ENCODE measurements around the gene DNER. TPM values are rescaled to one million over a fixed set of nuclear protein-coding genes. Genes with fewer than 3 reads are reported as not detected.

The DNER gene
- total and polyA plus RNA-seq, 2 donors (not counting 1 experiment from before 2014, with no cell fraction given): not detected

- H3K4me2 ChIP-seq (replicated peaks; ENCODE audit: low read depth, low read length, poor library complexity, severe bottlenecking): no peak overlapping the region
- H2AFZ ChIP-seq (ENCODE audit: insufficient read depth, low read depth, low read length, poor library complexity, severe bottlenecking): no peak overlapping the region
- Mint-ChIP-seq H3K4me3 (no peak overlapping the region), H3K4me1 (no peaks in the 10 kb centered on the region), H3K9me3 (ENCODE audit: insufficient read depth) (no peaks in the 10 kb centered on the region), H3K27me3 (no peaks in the 10 kb centered on the region), H3K27ac (no peak overlapping the region)
- no peaks in the 10 kb centered on the region for H4K20me1 ChIP-seq (ENCODE audit: control insufficient read depth, insufficient read depth, low read length, poor library complexity, severe bottlenecking)
- H3K9ac ChIP-seq (ENCODE audit: low read length): no peak overlapping the region
- ATAC-seq (ENCODE audit: low read depth) (no peak), DNase-seq (no peak)
- no peaks in the 10 kb centered on the region for H3K4me1 ChIP-seq (ENCODE audit: control insufficient read depth in 2 of 2, insufficient read depth in 2 of 2, low read length in 2 of 2)
- no peak overlapping the region for H3K4me3 ChIP-seq (ENCODE audit: control extremely low read depth in 1 of 5, extremely low read depth in 1 of 5, insufficient read depth in 1 of 5, low read depth in 2 of 5, low read length in 4 of 5)
- ChIA-PET CTCF (no interaction called here), POLR2A (no interaction called here)
- 93% methylated on average over 9 of the region's 13 CpGs for WGBS (ENCODE audit: insufficient coverage)
- no peaks in the 10 kb centered on the region for H3K79me2 ChIP-seq (ENCODE audit: control insufficient read depth, insufficient read depth, low read length)
- no peaks in the 10 kb centered on the region for H3K27me3 ChIP-seq (replicated peaks in 1 of 4; ENCODE audit: control extremely low read depth in 1 of 4, control insufficient read depth in 3 of 4, insufficient read depth in 4 of 4, low read length in 3 of 4)
- intact Hi-C loops (cut with micrococcal nuclease): no loop called here
- no peaks in the 10 kb centered on the region for H3K36me3 ChIP-seq (replicated peaks in 1 of 2; ENCODE audit: control extremely low read depth in 1 of 2, control insufficient read depth in 1 of 2, extremely low read depth in 1 of 2, insufficient read depth in 2 of 2, low read length in 1 of 2)
- TF ChIP-seq CTCF (IDR thresholded peaks at IDR 0.05): no peak
- TF ChIP-seq EZH2 (IDR thresholded peaks at IDR 0.05; ENCODE audit: borderline replicate concordance, insufficient read depth, low read depth, low read length, poor library complexity, severe bottlenecking): no peak
- no peak overlapping the region for H3K27ac ChIP-seq (ENCODE audit: low read length in 2 of 2)
- H3K9me3 ChIP-seq (ENCODE audit: control extremely low read depth in 1 of 3, control insufficient read depth in 2 of 3, insufficient read depth in 1 of 3, low read length in 2 of 3): no peaks in the 10 kb centered on the region
These were observed 171.0 kb downstream of the DNER start for GRCh38 chr2:229543176-229543873.

GRCh38 chr2:229539628-229540027, 174.7 kb downstream of the DNER start:
- WGBS (ENCODE audit: insufficient coverage): 96% methylated on average over 6 of the region's 8 CpGs
- Mint-ChIP-seq H3K27me3 (no peaks in the 10 kb centered on the region), H3K27ac (no peak overlapping the region), H3K4me1 (no peaks in the 10 kb centered on the region), H3K4me3 (no peak overlapping the region), H3K9me3 (ENCODE audit: insufficient read depth) (no peaks in the 10 kb centered on the region)
- POLR2A ChIA-PET: no interaction called here
- Histone ChIP-seq H3K9me3 (ENCODE audit: control extremely low read depth in 1 of 3, control insufficient read depth in 2 of 3, insufficient read depth in 1 of 3, low read length in 2 of 3) (no peaks in the 10 kb centered on the region), H3K4me3 (ENCODE audit: control extremely low read depth in 1 of 5, extremely low read depth in 1 of 5, insufficient read depth in 1 of 5, low read depth in 2 of 5, low read length in 4 of 5) (no peak overlapping the region), H2AFZ (ENCODE audit: insufficient read depth, low read depth, low read length, poor library complexity, severe bottlenecking) (no peak overlapping the region), H3K27ac (ENCODE audit: low read length in 2 of 2) (no peak overlapping the region), H3K9ac (ENCODE audit: low read length) (no peak overlapping the region), H3K27me3 (replicated peaks in 1 of 4; ENCODE audit: control extremely low read depth in 1 of 4, control insufficient read depth in 3 of 4, insufficient read depth in 4 of 4, low read length in 3 of 4) (no peaks in the 10 kb centered on the region), H3K4me2 (replicated peaks; ENCODE audit: low read depth, low read length, poor library complexity, severe bottlenecking) (no peak overlapping the region), H4K20me1 (ENCODE audit: control insufficient read depth, insufficient read depth, low read length, poor library complexity, severe bottlenecking) (no peaks in the 10 kb centered on the region), H3K36me3 (replicated peaks in 1 of 2; ENCODE audit: control extremely low read depth in 1 of 2, control insufficient read depth in 1 of 2, extremely low read depth in 1 of 2, insufficient read depth in 2 of 2, low read length in 1 of 2) (no peaks in the 10 kb centered on the region), H3K4me1 (ENCODE audit: control insufficient read depth in 2 of 2, insufficient read depth in 2 of 2, low read length in 2 of 2) (no peaks in the 10 kb centered on the region), H3K79me2 (ENCODE audit: control insufficient read depth, insufficient read depth, low read length) (no peaks in the 10 kb centered on the region)
- no peak for TF ChIP-seq CTCF (IDR thresholded peaks at IDR 0.05)
- ATAC-seq (ENCODE audit: low read depth) (no peak), DNase-seq (no peak)
- CTCF ChIA-PET: no interaction called here
- intact Hi-C loops (cut with micrococcal nuclease): no loop called here
